A673 (cell line): ENCODE results near the gene TTLL6. TPM values are rescaled to one million over a fixed set of nuclear protein-coding genes. Genes with fewer than 3 reads are reported as not detected.

ENCODE experiments used
- BruUV-seq: library from RNA; stranded (reverse); fragments of 400-500 nt; replicated peaks from 2 replicates; lab custom pipeline; 2021; lab: Mats Ljungman, UMichigan
- CTCF ChIA-PET: fragments of 300-600 bp; sonication (Branson Sonifier 250); formaldehyde crosslinking; loops from one replicate; lab custom pipeline; 2022; ENCODE audit warnings: antibody characterized with exemption; lab: Charles Lee
- POLR2A ChIA-PET: fragments of 300-600 bp; sonication (Branson Sonifier 250); formaldehyde crosslinking; loops from one replicate; lab custom pipeline; 2022; ENCODE audit warnings: antibody characterized with exemption; ENCODE audit not compliant: low non-redundant PET; lab: Charles Lee
- DNase-seq: peaks from one replicate; pipeline ENCODE4 v3.0.0-alpha.2; 2015; ENCODE audit warnings: low spot score
- H3K27ac ChIP-seq: fragments of 200-600 bp; sonication (generic); 2 replicates; pipeline ENCODE4 v1.5.1; 2016; ENCODE audit warnings: mixed run types, low read depth, mild to moderate bottlenecking, mixed read lengths, antibody characterized with exemption, low read length; ENCODE audit not compliant: poor library complexity, severe bottlenecking
- H3K27me3 ChIP-seq: fragments of 200-600 bp; sonication (generic); replicated peaks from 2 replicates; pipeline ENCODE4 v1.6.1; 2017; ENCODE audit warnings: mixed run types, low read depth, mild to moderate bottlenecking, mixed read lengths, antibody characterized with exemption, low read length; ENCODE audit not compliant: insufficient read depth, poor library complexity
- H3K36me3 ChIP-seq: fragments of 200-600 bp; sonication (generic); 2 replicates; pipeline ENCODE4 v1.6.1; 2016; ENCODE audit warnings: mixed run types, mild to moderate bottlenecking, mixed read lengths, antibody characterized with exemption, low read length; ENCODE audit not compliant: insufficient read depth, poor library complexity, severe bottlenecking
- H3K4me1 ChIP-seq: fragments of 200-600 bp; sonication (generic); 2 replicates; pipeline ENCODE4 v1.6.1; 2017; ENCODE audit warnings: mixed run types, mild to moderate bottlenecking, mixed read lengths, antibody characterized with exemption, low read length; ENCODE audit not compliant: insufficient read depth, poor library complexity, severe bottlenecking
- H3K4me3 ChIP-seq: fragments of 200-600 bp; sonication (generic); 2 replicates; pipeline ENCODE4 v1.5.1; 2016; ENCODE audit warnings: low read depth, mixed run types, mild to moderate bottlenecking, mixed read lengths, low read length; ENCODE audit not compliant: poor library complexity, severe bottlenecking
- H3K9me3 ChIP-seq: fragments of 200-600 bp; sonication (generic); 2 replicates; pipeline ENCODE4 v1.6.1; 2016; ENCODE audit warnings: mixed run types, low read depth, mild to moderate bottlenecking, mixed read lengths, antibody characterized with exemption, low read length; ENCODE audit not compliant: poor library complexity, severe bottlenecking
- CTCF ChIP-seq: fragments of 300-800, 200-600 bp; sonication (generic); conservative IDR thresholded peaks from 2 replicates; pipeline ENCODE4 v1.5.1; 2017; ENCODE audit warnings: low read depth, mild to moderate bottlenecking, antibody characterized with exemption, low read length, moderate library complexity, mixed read lengths
- EZH2 ChIP-seq: fragments of 200-600 bp; sonication (generic); IDR thresholded peaks from 2 replicates; pipeline ENCODE4 v1.6.1; 2017; ENCODE audit warnings: borderline replicate concordance, low read depth, mild to moderate bottlenecking, mixed read lengths, antibody characterized with exemption, low read length; ENCODE audit not compliant: poor library complexity, severe bottlenecking
- intact Hi-C: fragments of 100-400 bp; cut with micrococcal nuclease; formaldehyde crosslinking; loops from one replicate; pipeline ENCODE4 v1.10.0; 2022; ENCODE audit not compliant: unreplicated experiment
- total RNA-seq: library from RNA; stranded (reverse); gene quantifications from 2 replicates; pipeline ENCODE4 v1.2.3, GENCODE V29; 2021

Gene TTLL6
- total RNA-seq, 1 experiment from 2014 or later: 2.3 TPM

GRCh38 chr17:48792033-48792798, 24.8 kb downstream of the TTLL6 start:
- CTCF ChIA-PET: interaction anchor here (1.5 to 2.3 kb wide), 4 partner anchors 10 to 121 kb away, joined by 7 to 51 read pairs (median 21); partner anchors contain the start of genes PRAC1 and PRAC2
- no TSS peak for BruUV-seq
- H3K4me3 ChIP-seq: no peak overlapping the region

GRCh38 chr17:48791128-48792032, 25.6 kb downstream of the TTLL6 start:
- CTCF ChIA-PET: interaction anchor here (0.6 to 2.3 kb wide), 13 partner anchors 9 to 155 kb away, joined by 3 to 51 read pairs (median 5); partner anchors contain the start of genes HOXB13, PRAC1 and PRAC2
- Histone ChIP-seq H3K27me3 (no peaks in the 10 kb centered on the region), H3K36me3 (no peaks in the 10 kb centered on the region), H3K4me1 (peaks cover 9% of the 10 kb centered on the region), H3K4me3 (no peak overlapping the region), H3K9me3 (no peaks in the 10 kb centered on the region), H3K27ac (no peak overlapping the region)
- no TSS peak for BruUV-seq
- intact Hi-C loops: loop anchor here (1.0 kb wide), 2 partner anchors 67 to 113 kb away; no protein-coding TSS in a partner anchor
- DNase-seq: peak; percentile 94
- POLR2A ChIA-PET: no interaction called here
- no peak for TF ChIP-seq EZH2
- TF ChIP-seq CTCF: peak; percentile 95

More at GRCh38 chr17:48792033-48792798, 24.8 kb downstream of the TTLL6 start:
- intact Hi-C loops: no loop called here
- no peak for DNase-seq
- POLR2A ChIA-PET: no interaction called here
- no peak for TF ChIP-seq EZH2
- no peak for TF ChIP-seq CTCF
- H3K4me1 ChIP-seq: peaks cover 9% of the 10 kb centered on the region
- no peak overlapping the region for H3K27ac ChIP-seq
- no peaks in the 10 kb centered on the region for H3K36me3 ChIP-seq
- H3K27me3 ChIP-seq: no peaks in the 10 kb centered on the region
- H3K9me3 ChIP-seq: no peaks in the 10 kb centered on the region

GRCh38 chr17:48790607-48791127, 26.4 kb downstream of the TTLL6 start:
- CTCF ChIA-PET: interaction anchor here (0.6 to 2.3 kb wide), 13 partner anchors 10 to 154 kb away, joined by 3 to 51 read pairs (median 5); partner anchors contain the start of genes HOXB13, PRAC1 and PRAC2
- TF ChIP-seq CTCF (no peak), EZH2 (no peak)
- Histone ChIP-seq H3K4me1 (peaks cover 9% of the 10 kb centered on the region), H3K27ac (peak overlapping the region; percentile 14), H3K36me3 (no peaks in the 10 kb centered on the region), H3K4me3 (no peak overlapping the region), H3K27me3 (no peaks in the 10 kb centered on the region), H3K9me3 (no peaks in the 10 kb centered on the region)
- intact Hi-C loops: loop anchor here (1.0 kb wide), 2 partner anchors 66 to 112 kb away; no protein-coding TSS in a partner anchor
- BruUV-seq: no TSS peak
- POLR2A ChIA-PET: no interaction called here
- DNase-seq: no peak
